SK-N-SH treated with all-trans-retinoic acid at 6 μM for 48 hours (cell line): Measurements from ENCODE around the gene TCF12.

Experiments used
- ARNTL ChIP-seq: fragments of 450-650 bp; formaldehyde crosslinking; IDR thresholded peaks from 2 replicates; pipeline ENCODE4 v1.5.0; 2020; ENCODE audit warnings: low read depth, mild to moderate bottlenecking, moderate library complexity, borderline replicate concordance
- BACH2 ChIP-seq: fragments of 250-450 bp; sonication (Bioruptor Pico); IDR thresholded peaks from 2 replicates; pipeline ENCODE4 v1.9.0; 2021; ENCODE audit warnings: mild to moderate bottlenecking, borderline replicate concordance
- CSDC2 ChIP-seq: fragments of 250-450 bp; sonication (Bioruptor Pico); IDR thresholded peaks from 2 replicates; pipeline ENCODE4 v1.5.0; 2020; ENCODE audit warnings: mild to moderate bottlenecking, moderate library complexity
- ISL1 ChIP-seq: fragments of 250-450 bp; sonication (Bioruptor Pico); IDR thresholded peaks from 2 replicates; pipeline ENCODE4 v2.1.2; 2022; ENCODE audit warnings: mild to moderate bottlenecking, moderate library complexity
- OSR1 ChIP-seq: fragments of 250-450 bp; sonication (Bioruptor Pico); IDR thresholded peaks from 2 replicates; pipeline ENCODE4 v1.8.0; 2022; ENCODE audit warnings: moderate library complexity, mild to moderate bottlenecking, inconsistent platforms
- RARB ChIP-seq: fragments of 250-450 bp; sonication (Bioruptor Pico); IDR thresholded peaks from 2 replicates; pipeline ENCODE4 v1.8.0; 2021; ENCODE audit warnings: mild to moderate bottlenecking, moderate library complexity
- TOX ChIP-seq: fragments of 250-450 bp; sonication (Bioruptor Pico); IDR thresholded peaks from 2 replicates; pipeline ENCODE4 v1.8.0; 2021; ENCODE audit warnings: mild to moderate bottlenecking, moderate library complexity, borderline replicate concordance
- TSHZ2 ChIP-seq: fragments of 250-450 bp; sonication (Bioruptor Pico); IDR thresholded peaks from 2 replicates; pipeline ENCODE4 v1.5.0; 2020; ENCODE audit warnings: mild to moderate bottlenecking, moderate library complexity
- ZC3H10 ChIP-seq: fragments of 250-450 bp; sonication (Bioruptor Pico); IDR thresholded peaks from 2 replicates; pipeline ENCODE4 v1.5.1; 2021; ENCODE audit warnings: mild to moderate bottlenecking, moderate library complexity
- TF ChIP-seq, protein P1 (sequence below): fragments of 250-450 bp; sonication (Bioruptor Pico); IDR thresholded peaks from 2 replicates; pipeline ENCODE4 v1.8.0; 2020; ENCODE audit warnings: mild to moderate bottlenecking, moderate library complexity, borderline replicate concordance
- TF ChIP-seq, protein P2 (sequence below): fragments of 250-450 bp; sonication (Bioruptor Pico); IDR thresholded peaks from 2 replicates; pipeline ENCODE4 v1.8.0; 2021; ENCODE audit warnings: low read depth, mild to moderate bottlenecking, moderate library complexity, borderline replicate concordance

DNA sequence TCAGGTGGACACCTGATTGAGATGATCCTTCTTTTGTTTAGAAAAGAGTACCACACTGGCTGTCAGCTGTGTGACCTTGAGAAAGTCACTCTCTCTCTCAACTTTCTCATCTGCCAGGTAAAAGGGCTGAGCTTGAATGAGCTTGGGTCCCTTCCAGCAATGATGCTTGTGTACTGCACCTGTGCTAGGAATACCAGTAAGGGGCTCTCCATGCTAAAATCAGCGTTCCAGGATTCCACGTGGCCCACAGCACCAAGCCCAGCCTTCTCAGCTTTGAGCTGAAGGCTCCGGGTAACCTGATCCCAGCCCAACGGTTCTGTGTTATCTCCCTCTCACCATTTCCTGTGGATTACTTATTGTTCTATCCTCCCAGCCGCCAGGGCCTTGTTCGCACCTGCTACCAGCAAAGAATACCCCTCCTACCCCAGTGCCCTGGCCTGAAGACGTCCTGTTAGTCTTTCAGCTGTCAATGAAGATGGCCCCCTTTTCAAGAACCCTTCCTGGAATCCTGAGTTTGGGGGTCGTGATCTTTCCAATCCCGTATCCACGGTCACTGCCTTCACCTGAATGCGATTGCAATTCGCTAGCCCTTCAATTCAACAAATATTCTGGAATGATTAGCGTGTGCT is 403.6 kb downstream of the TCF12 start:
- TF ChIP-seq, protein P1, sequence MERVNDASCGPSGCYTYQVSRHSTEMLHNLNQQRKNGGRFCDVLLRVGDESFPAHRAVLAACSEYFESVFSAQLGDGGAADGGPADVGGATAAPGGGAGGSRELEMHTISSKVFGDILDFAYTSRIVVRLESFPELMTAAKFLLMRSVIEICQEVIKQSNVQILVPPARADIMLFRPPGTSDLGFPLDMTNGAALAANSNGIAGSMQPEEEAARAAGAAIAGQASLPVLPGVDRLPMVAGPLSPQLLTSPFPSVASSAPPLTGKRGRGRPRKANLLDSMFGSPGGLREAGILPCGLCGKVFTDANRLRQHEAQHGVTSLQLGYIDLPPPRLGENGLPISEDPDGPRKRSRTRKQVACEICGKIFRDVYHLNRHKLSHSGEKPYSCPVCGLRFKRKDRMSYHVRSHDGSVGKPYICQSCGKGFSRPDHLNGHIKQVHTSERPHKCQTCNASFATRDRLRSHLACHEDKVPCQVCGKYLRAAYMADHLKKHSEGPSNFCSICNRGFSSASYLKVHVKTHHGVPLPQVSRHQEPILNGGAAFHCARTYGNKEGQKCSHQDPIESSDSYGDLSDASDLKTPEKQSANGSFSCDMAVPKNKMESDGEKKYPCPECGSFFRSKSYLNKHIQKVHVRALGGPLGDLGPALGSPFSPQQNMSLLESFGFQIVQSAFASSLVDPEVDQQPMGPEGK (CRISPR knock-in tag) = no peak
- TF ChIP-seq BACH2 (CRISPR knock-in tag) (no peak), RARB (CRISPR knock-in tag) (no peak), TOX (CRISPR knock-in tag) (no peak), TSHZ2 (no peak), ARNTL (CRISPR knock-in tag) (no peak), CSDC2 (CRISPR knock-in tag) (no peak), OSR1 (CRISPR knock-in tag) (no peak), ISL1 (no peak), ZC3H10 (CRISPR knock-in tag) (no peak)
- TF ChIP-seq, protein P2, sequence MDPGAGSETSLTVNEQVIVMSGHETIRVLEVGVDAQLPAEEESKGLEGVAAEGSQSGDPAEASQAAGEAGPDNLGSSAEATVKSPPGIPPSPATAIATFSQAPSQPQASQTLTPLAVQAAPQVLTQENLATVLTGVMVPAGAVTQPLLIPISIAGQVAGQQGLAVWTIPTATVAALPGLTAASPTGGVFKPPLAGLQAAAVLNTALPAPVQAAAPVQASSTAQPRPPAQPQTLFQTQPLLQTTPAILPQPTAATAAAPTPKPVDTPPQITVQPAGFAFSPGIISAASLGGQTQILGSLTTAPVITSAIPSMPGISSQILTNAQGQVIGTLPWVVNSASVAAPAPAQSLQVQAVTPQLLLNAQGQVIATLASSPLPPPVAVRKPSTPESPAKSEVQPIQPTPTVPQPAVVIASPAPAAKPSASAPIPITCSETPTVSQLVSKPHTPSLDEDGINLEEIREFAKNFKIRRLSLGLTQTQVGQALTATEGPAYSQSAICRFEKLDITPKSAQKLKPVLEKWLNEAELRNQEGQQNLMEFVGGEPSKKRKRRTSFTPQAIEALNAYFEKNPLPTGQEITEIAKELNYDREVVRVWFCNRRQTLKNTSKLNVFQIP (CRISPR knock-in tag) = no peak
